ENCODE results near the gene EIF3K.

The EIF3K gene

DNA sequence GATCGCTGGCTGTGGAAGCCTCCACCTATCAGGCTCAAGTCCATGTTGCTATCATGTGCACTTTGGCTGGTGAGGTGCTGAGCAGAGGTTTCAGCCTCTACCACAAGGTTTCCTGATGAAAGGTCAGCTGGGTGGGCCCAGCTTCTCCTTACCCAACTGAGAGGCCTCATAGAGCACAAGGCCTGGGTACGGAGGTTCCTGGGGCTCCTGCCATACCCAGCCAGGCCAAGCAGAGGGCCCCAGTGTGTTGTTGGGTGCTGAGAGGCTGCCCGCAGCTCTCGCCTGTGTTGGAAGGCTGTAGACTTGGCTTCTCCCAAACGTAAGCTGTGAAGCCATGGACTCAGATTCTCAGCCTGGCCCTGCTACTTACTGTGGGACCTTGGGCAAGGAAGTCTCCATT, 56.6 kb downstream of the EIF3K start:
- TF ChIP-seq, protein P1, sequence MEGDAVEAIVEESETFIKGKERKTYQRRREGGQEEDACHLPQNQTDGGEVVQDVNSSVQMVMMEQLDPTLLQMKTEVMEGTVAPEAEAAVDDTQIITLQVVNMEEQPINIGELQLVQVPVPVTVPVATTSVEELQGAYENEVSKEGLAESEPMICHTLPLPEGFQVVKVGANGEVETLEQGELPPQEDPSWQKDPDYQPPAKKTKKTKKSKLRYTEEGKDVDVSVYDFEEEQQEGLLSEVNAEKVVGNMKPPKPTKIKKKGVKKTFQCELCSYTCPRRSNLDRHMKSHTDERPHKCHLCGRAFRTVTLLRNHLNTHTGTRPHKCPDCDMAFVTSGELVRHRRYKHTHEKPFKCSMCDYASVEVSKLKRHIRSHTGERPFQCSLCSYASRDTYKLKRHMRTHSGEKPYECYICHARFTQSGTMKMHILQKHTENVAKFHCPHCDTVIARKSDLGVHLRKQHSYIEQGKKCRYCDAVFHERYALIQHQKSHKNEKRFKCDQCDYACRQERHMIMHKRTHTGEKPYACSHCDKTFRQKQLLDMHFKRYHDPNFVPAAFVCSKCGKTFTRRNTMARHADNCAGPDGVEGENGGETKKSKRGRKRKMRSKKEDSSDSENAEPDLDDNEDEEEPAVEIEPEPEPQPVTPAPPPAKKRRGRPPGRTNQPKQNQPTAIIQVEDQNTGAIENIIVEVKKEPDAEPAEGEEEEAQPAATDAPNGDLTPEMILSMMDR (IDR thresholded peaks at IDR 0.05; ENCODE audit: insufficient read depth, low read depth, low read length, missing control alignments): no peak
- DNase-seq (ENCODE audit: low read depth): peak; percentile 49
- H3K4me3 ChIP-seq (ENCODE audit: low read depth, low read length): no peak overlapping the region

DNA sequence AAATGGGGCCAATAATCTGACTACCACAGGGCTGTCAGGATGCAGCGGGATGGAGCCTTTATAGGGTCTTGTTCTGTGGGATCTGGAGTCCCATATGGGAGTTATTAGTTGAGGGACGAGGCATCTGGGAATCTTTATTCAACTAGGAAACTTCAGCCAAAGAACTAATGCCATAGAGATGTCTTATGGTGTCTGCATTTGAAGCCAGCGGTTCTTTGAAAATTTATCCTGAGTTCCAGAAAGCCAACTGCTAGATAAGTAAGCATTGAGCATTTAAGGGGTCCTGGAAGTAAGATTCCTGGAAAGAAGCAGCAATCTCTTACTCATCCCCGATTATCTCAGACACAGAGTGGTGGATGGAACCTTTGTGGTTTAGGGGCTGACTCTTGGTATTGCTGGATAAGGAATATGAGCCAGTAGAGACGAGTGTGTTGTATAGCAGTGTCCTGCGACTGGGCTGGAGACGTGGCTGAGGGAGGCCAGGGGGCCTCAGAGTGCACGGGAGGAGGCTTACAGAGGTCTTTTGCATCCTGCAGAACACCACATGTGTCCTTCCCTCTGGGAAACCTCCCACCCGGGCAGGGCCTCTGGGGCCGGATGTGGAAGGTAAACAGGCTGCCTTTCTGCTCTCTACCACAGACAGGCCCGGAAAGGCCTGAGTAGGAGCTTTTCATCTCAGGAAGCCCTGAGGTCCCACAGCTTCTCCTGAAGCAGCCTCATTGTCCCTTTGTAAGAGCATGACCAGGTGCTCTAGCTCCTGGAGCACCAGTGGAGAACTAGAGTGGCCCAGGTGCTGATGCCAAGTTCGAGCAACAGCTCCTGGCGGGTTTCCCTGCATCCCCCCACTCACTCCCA, 57.3 kb downstream of the EIF3K start:
- TF ChIP-seq, protein P1 (IDR thresholded peaks at IDR 0.05; ENCODE audit: insufficient read depth, low read depth, low read length, missing control alignments): no peak
- DNase-seq (ENCODE audit: low read depth): peak; percentile 55
- H3K4me3 ChIP-seq (ENCODE audit: low read depth, low read length): no peak overlapping the region

DNA sequence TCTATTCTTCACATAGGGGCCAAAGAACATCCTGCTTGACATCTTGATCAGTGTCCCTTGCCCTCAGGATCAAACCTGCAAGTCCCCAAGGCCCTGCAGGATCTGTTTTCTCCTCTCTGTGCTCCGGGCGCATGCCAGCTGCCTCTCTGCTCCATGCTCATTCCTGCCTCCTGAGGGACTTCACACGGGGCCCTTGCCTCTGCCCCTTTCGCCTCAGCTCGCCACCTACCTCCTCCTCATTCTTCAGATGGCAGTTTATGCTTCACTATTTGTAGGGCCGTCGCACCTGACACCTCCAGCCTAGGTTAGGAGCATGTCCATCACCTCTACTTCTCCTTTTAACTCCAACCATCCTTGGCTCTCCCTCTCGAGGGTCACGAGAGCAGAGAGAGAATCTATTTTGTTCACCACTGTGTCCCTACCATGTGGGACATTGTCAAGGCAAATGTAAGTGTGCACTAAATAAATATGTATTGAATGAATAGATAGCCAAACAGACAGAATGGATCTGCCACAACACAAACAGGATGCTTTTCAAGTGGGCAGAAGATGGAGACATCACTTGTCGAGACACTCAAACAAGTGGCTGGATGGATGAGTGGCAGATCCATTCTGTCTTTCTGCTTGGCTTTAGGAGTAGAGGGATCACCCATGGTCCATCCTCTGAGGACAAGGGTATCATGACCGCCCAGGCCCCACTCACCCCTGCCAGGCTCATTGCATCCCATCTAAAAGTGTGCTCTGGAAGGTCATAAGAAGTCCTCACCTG, 58.1 kb downstream of the EIF3K start:
- TF ChIP-seq, protein P1 (IDR thresholded peaks at IDR 0.05; ENCODE audit: insufficient read depth, low read depth, low read length, missing control alignments): no peak
- H3K4me3 ChIP-seq (ENCODE audit: low read depth, low read length): no peak overlapping the region
- no peak for DNase-seq (ENCODE audit: low read depth)

DNA sequence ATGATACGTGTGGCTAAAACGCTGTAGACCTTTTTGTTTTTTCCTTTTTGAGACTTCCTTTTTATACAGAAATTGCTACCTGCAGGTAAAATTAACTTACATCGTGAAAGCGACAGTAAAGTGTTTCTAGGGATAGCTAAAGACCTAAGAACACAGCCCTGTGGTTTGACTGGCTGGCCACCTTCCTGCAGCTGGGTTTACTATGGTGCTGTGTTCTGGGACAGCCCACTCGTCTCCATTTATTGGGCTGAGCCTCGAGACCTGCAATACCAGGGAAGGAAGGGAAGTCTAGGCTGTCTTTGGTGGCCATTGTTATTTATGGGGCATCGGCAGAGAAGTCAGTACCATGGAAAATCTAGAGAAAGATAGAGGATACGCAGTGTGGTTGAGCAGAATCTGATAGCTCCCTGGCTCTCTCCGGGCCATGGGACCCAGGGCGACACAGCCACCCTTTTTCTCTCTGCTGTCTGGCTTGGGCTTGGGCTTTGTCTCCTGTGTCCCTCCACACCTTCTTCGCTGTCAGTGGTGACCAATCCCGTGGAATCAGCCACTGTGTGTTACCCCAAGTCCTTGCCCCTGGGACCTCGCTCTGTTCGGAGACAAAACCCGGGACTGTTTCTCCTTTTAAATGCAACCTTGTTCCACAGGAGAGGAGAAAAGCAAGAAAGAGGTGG, 59.4 kb downstream of the EIF3K start:
- H3K4me3 ChIP-seq (ENCODE audit: low read depth, low read length): no peak overlapping the region
- TF ChIP-seq, protein P1 (IDR thresholded peaks at IDR 0.05; ENCODE audit: insufficient read depth, low read depth, low read length, missing control alignments): no peak
- no peak for DNase-seq (ENCODE audit: low read depth)

DNA sequence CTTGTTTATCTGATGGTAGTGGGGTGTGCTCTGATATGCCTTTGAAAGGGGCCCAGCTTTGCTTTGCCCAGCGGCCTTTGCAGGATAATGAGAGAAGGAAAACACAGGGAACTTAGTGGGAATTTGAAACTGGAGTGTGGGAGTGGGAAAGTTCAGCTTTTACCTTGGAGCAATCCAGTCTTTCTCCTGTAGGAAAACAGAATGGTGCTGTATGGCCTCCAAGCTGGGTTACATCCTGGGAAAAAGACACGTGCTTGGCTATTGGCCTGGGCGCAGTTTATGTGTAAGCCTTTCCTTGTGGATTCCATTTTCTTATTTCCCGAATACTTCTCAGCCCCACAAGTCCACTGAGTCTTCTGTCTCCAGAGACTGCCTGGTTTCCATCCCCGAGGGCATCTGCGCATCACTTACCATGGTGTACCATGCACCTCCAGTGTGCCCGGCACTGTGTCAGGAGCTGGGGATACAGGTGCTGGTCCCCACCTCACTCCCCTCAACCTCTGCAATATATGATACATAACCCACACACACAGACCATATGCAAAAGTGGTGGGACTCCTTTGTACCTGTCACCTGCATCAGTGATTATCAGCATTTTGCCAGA, 60.0 kb downstream of the EIF3K start:
- no peak overlapping the region for H3K4me3 ChIP-seq (ENCODE audit: low read depth, low read length)
- no peak for DNase-seq (ENCODE audit: low read depth)
- TF ChIP-seq, protein P1 (IDR thresholded peaks at IDR 0.05; ENCODE audit: insufficient read depth, low read depth, low read length, missing control alignments): no peak

DNA sequence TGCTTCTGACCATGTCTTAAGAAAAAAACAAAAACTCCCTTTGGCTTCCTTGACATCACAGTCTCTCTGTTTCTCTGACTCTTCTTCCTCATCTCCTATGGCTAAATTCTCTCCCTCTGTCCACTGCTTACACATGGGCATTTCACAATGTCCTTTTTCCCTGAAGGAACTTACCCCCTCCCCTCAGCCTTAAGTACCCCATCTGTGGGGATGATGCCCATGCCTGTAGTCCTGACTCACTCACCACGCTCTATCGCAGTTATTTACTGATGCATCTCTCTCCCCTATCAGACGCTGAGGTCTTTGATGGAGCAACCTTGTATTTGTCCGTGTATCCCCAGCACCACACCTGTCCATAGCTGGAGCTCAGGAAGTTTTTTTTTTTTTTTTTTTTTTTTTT, 60.9 kb downstream of the EIF3K start:
- TF ChIP-seq, protein P1 (IDR thresholded peaks at IDR 0.05; ENCODE audit: insufficient read depth, low read depth, low read length, missing control alignments): no peak
- DNase-seq (ENCODE audit: low read depth): no peak

More for the DNA sequence above, 60.9 kb downstream of the EIF3K start:
- no peak overlapping the region for H3K4me3 ChIP-seq (ENCODE audit: low read depth, low read length)

Data from GM12865 (cell line).